ENCODE measurements around the gene FAM72C. TPM values are rescaled to one million over a fixed set of nuclear protein-coding genes. Genes with fewer than 3 reads are reported as not detected.
"Not testable (repeated sequence)": the region's sequence is repeated elsewhere in the genome, so short reads cannot be mapped to it uniquely, and the experiment has no call there.

The FAM72C gene
- total and polyA plus RNA-seq, 4 experiments from 2014 or later, result 0.20 to 0.33 TPM; not detected in 2

DNA sequence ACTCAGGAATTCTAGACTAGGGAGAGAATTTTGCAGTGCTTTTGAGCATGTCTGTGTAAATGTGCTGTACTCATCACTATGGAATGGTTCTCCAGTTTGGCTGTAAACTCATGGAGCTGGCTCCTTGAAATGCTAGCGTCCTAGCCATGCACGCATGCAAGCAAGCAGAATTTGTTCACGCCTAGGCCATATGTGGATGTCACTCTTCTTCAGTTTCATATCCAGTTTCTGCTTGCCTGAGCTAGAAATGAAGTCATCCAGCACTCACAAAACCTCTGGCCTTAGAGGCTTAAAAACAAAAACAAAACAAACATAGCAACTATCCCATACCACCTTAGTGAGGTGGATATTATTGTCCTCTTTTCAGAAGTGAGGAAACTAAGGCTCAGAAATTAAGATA lies 37.6 kb upstream of the FAM72C start:
- H3K27ac Mint-ChIP-seq; H3K4me3 Mint-ChIP-seq; H3K27ac ChIP-seq (ENCODE audit: low read depth, low read length); CTCF ChIA-PET (ENCODE audit: partially characterized antibody); H3K4me3 ChIP-seq (ENCODE audit: low read length in 2 of 2); DNase-seq; H3K36me3 Mint-ChIP-seq; POLR2A ChIA-PET (ENCODE audit: partially characterized antibody); H3K36me3 ChIP-seq (ENCODE audit: insufficient read depth, low read length); intact Hi-C loops (cut with micrococcal nuclease); H3K4me1 ChIP-seq (ENCODE audit: insufficient read depth, low read length); H3K9me3 ChIP-seq (ENCODE audit: control insufficient read depth in 1 of 2, low read length in 2 of 2); H3K9me3 Mint-ChIP-seq; H3K4me1 Mint-ChIP-seq; H3K27me3 ChIP-seq (ENCODE audit: insufficient read depth, low read length); H3K27me3 Mint-ChIP-seq: not testable (repeated sequence)

DNA sequence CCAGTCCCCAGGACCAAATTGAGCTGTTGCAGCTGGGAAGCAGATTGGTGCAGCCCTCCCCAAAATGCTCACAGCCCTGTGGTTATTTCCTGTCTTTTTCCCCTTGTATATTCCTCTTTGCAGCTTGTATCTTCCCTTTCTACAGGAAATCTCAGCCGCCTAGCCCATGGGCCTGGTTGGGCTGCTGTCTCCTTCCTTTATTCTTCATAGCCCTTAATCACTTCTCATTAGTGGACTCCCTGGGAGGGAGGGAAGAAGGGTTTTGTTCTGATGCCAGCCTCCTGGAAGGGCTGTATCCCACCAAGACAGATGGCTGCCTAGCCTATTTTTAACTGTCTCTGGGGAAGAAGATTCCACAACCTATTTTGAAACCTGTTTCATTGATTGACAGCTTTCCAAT lies 32.5 kb upstream of the FAM72C start:
- H3K9me3 ChIP-seq (ENCODE audit: control insufficient read depth in 1 of 2, low read length in 2 of 2); DNase-seq; H3K4me1 ChIP-seq (ENCODE audit: insufficient read depth, low read length); H3K36me3 ChIP-seq (ENCODE audit: insufficient read depth, low read length); CTCF ChIA-PET (ENCODE audit: partially characterized antibody); H3K36me3 Mint-ChIP-seq; H3K27ac Mint-ChIP-seq; H3K27me3 Mint-ChIP-seq; POLR2A ChIA-PET (ENCODE audit: partially characterized antibody); intact Hi-C loops (cut with micrococcal nuclease); H3K27ac ChIP-seq (ENCODE audit: low read depth, low read length); H3K4me3 Mint-ChIP-seq; H3K27me3 ChIP-seq (ENCODE audit: insufficient read depth, low read length); H3K4me3 ChIP-seq (ENCODE audit: low read length in 2 of 2); H3K4me1 Mint-ChIP-seq; H3K9me3 Mint-ChIP-seq: not testable (repeated sequence)

DNA sequence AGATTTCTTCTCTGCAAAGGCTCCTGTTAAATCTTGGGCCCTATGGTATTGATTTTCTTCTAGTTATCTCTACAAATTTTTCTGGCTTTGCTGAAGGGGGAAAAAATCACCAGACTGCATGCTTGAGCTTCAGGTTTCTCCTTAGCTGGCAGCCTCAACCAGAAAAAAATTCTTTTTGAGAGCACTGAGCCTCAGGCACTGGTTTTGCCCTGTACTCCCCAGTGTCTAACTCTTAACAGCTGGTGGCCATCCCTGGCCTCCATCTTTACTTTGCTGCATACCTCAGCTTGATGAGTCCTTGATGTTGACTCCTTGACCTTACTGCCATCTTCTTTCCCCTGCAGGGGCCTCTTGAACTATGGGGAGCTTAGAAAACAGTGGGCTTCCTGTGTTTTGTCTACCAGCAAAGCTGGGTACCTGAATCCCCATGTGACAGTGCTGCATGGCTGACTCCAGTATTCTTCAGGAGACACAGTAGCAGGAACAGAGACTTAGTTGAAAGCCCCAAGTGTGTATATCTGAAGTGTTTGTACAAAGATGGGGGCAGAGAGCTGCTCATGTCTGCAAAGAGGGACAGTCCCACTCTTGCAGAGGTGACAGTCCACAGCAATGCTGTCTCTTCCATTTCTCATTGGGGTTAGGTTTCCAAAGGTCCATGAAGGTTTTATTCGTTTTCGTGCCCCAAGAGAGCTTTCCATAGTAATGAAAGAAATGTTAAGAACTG lies 31.7 kb upstream of the FAM72C start:
- H3K9me3 Mint-ChIP-seq; POLR2A ChIA-PET (ENCODE audit: partially characterized antibody); H3K4me1 ChIP-seq (ENCODE audit: insufficient read depth, low read length); DNase-seq; H3K27ac ChIP-seq (ENCODE audit: low read depth, low read length); H3K4me3 ChIP-seq (ENCODE audit: low read length in 2 of 2); H3K36me3 ChIP-seq (ENCODE audit: insufficient read depth, low read length); H3K4me3 Mint-ChIP-seq; CTCF ChIA-PET (ENCODE audit: partially characterized antibody); H3K27ac Mint-ChIP-seq; H3K4me1 Mint-ChIP-seq; intact Hi-C loops (cut with micrococcal nuclease); H3K27me3 ChIP-seq (ENCODE audit: insufficient read depth, low read length); H3K36me3 Mint-ChIP-seq; H3K9me3 ChIP-seq (ENCODE audit: control insufficient read depth in 1 of 2, low read length in 2 of 2); H3K27me3 Mint-ChIP-seq: not testable (repeated sequence)

- H3K4me1 Mint-ChIP-seq; H3K9me3 Mint-ChIP-seq; H3K36me3 ChIP-seq (ENCODE audit: insufficient read depth, low read length); H3K27me3 ChIP-seq (ENCODE audit: insufficient read depth, low read length); H3K4me3 Mint-ChIP-seq; H3K27ac Mint-ChIP-seq; intact Hi-C loops (cut with micrococcal nuclease); H3K27me3 Mint-ChIP-seq; H3K9me3 ChIP-seq (ENCODE audit: control insufficient read depth in 1 of 2, low read length in 2 of 2); H3K4me1 ChIP-seq (ENCODE audit: insufficient read depth, low read length); POLR2A ChIA-PET (ENCODE audit: partially characterized antibody); H3K4me3 ChIP-seq (ENCODE audit: low read length in 2 of 2); H3K27ac ChIP-seq (ENCODE audit: low read depth, low read length); DNase-seq; CTCF ChIA-PET (ENCODE audit: partially characterized antibody); H3K36me3 Mint-ChIP-seq: not testable (repeated sequence)
These were observed 30.5 kb upstream of the FAM72C start for GRCh38 chr1:144002141-144002881.

DNA sequence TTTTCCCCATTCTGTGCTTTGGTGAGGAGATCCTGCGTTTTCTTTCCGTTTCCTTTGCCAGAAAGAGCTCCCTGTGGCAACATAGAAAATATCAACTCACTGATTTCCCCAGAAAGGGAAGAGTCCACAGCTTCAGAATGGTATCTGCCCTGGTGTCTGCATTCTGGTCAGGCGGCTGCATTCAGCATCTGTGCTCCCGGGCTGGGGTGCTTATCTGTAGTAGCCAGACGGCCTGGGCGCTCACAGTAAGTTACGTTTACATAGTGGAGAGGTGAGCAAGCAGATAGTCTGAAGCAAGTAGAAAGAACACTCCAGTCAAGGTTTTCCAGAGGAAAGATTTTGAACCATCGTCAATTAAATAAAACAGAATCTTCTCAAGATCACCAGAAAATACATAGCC lies 29.3 kb upstream of the FAM72C start:
- H3K27me3 ChIP-seq (ENCODE audit: insufficient read depth, low read length); H3K27ac Mint-ChIP-seq; H3K4me3 Mint-ChIP-seq; POLR2A ChIA-PET (ENCODE audit: partially characterized antibody); CTCF ChIA-PET (ENCODE audit: partially characterized antibody); H3K9me3 ChIP-seq (ENCODE audit: control insufficient read depth in 1 of 2, low read length in 2 of 2); H3K36me3 Mint-ChIP-seq; H3K27ac ChIP-seq (ENCODE audit: low read depth, low read length); H3K27me3 Mint-ChIP-seq; intact Hi-C loops (cut with micrococcal nuclease); H3K4me1 Mint-ChIP-seq; DNase-seq; H3K4me3 ChIP-seq (ENCODE audit: low read length in 2 of 2); H3K4me1 ChIP-seq (ENCODE audit: insufficient read depth, low read length); H3K9me3 Mint-ChIP-seq; H3K36me3 ChIP-seq (ENCODE audit: insufficient read depth, low read length): not testable (repeated sequence)

DNA sequence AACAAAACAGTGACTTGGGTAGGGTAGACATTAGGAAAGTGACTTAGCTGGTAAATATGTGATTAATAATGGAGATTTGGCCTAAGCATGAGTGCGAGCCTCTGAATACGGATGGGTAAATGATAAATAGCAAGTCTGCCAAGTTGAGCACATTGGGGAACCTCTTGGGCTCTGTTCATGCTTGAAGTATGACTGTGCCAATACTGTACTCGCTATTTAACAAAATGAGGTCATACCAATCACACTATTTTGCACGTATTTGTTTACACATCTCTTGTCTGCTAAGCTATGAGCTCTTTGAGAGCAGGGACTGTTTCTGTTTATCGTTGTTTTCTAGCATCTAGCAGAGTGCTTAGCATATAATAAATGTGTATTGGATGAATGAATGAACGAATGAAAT lies 24.2 kb upstream of the FAM72C start:
- H3K4me1 ChIP-seq (ENCODE audit: insufficient read depth, low read length); H3K9me3 ChIP-seq (ENCODE audit: control insufficient read depth in 1 of 2, low read length in 2 of 2); DNase-seq; H3K9me3 Mint-ChIP-seq; H3K27me3 ChIP-seq (ENCODE audit: insufficient read depth, low read length); H3K27ac ChIP-seq (ENCODE audit: low read depth, low read length); intact Hi-C loops (cut with micrococcal nuclease); H3K27ac Mint-ChIP-seq; H3K27me3 Mint-ChIP-seq; CTCF ChIA-PET (ENCODE audit: partially characterized antibody); POLR2A ChIA-PET (ENCODE audit: partially characterized antibody); H3K4me3 ChIP-seq (ENCODE audit: low read length in 2 of 2); H3K36me3 ChIP-seq (ENCODE audit: insufficient read depth, low read length); H3K4me3 Mint-ChIP-seq; H3K4me1 Mint-ChIP-seq; H3K36me3 Mint-ChIP-seq: not testable (repeated sequence)

DNA sequence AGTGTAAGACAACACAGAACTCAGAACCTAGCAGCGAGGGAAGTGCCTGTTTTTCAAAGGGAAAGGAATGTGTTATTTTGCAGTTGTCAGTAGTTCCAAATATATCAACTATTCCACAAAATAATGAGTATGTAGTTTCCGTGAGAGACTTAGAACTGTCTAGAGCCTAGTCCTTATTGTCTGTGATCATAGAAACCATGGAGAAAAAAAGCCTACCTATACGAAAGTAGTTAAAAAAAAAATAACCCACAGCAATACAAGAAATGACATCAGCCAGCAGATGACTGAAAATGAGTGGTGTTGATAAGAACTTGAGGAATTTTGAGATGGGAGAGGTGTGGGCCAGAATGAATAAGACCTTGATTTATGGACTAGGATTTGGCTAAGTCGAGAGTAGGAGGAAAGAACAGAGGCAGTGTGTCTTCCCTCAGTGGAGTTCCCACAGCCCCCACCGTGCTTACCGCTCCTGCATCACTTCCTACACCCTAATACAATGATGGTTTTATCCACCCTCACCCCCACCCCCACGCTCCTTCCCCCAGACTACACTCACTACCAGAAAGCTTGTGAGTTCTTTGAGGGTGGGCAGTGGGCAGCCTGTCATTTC lies 21.6 kb upstream of the FAM72C start:
- DNase-seq; intact Hi-C loops (cut with micrococcal nuclease); H3K4me3 Mint-ChIP-seq; H3K27me3 ChIP-seq (ENCODE audit: insufficient read depth, low read length); H3K36me3 ChIP-seq (ENCODE audit: insufficient read depth, low read length); H3K9me3 ChIP-seq (ENCODE audit: control insufficient read depth in 1 of 2, low read length in 2 of 2); H3K4me1 ChIP-seq (ENCODE audit: insufficient read depth, low read length); H3K4me1 Mint-ChIP-seq; H3K27ac Mint-ChIP-seq; H3K27me3 Mint-ChIP-seq; H3K27ac ChIP-seq (ENCODE audit: low read depth, low read length); CTCF ChIA-PET (ENCODE audit: partially characterized antibody); H3K9me3 Mint-ChIP-seq; POLR2A ChIA-PET (ENCODE audit: partially characterized antibody); H3K36me3 Mint-ChIP-seq; H3K4me3 ChIP-seq (ENCODE audit: low read length in 2 of 2): not testable (repeated sequence)
